KMS-11 (cell line): Measurements from ENCODE around the gene KLKB1.

Experiments
- H2AFZ ChIP-seq: fragments of 200-600 bp; sonication (generic); 2 replicates; pipeline ENCODE4 v1.6.1; 2016; ENCODE audit warnings: antibody characterized with exemption, mixed run types, low read depth
- H3K27ac ChIP-seq: fragments of 200-600 bp; sonication (generic); 2 replicates; pipeline ENCODE4 v1.6.1; 2016; ENCODE audit warnings: mild to moderate bottlenecking, mixed run types
- H3K27me3 ChIP-seq: fragments of 200-600 bp; sonication (generic); 2 replicates; pipeline ENCODE4 v1.6.1; 2017; ENCODE audit warnings: mild to moderate bottlenecking, low read depth, mixed run types, moderate library complexity; ENCODE audit not compliant: insufficient read depth
- H3K36me3 ChIP-seq: fragments of 200-600 bp; sonication (generic); 2 replicates; pipeline ENCODE4 v1.6.1; 2017; ENCODE audit warnings: mild to moderate bottlenecking, mixed run types; ENCODE audit not compliant: insufficient read depth
- H3K4me1 ChIP-seq: fragments of 200-600 bp; sonication (generic); 2 replicates; pipeline ENCODE4 v1.6.1; 2016; ENCODE audit warnings: mild to moderate bottlenecking, low read depth, mixed run types; ENCODE audit not compliant: poor library complexity, severe bottlenecking
- H3K4me2 ChIP-seq: fragments of 200-600 bp; sonication (generic); 2 replicates; pipeline ENCODE4 v1.7.0; 2016; ENCODE audit warnings: mild to moderate bottlenecking, mixed run types
- H3K4me3 ChIP-seq: fragments of 200-600 bp; sonication (generic); IDR thresholded peaks from 2 replicates; pipeline ENCODE4 v1.6.1; 2017; ENCODE audit warnings: low read depth, low read length, mixed read lengths; ENCODE audit not compliant: insufficient read depth
- H3K79me2 ChIP-seq: fragments of 200-600 bp; sonication (generic); 2 replicates; pipeline ENCODE4 v1.6.1; 2016; ENCODE audit warnings: low read depth, mixed run types; ENCODE audit not compliant: insufficient read depth
- H3K9ac ChIP-seq: fragments of 200-600 bp; sonication (generic); 2 replicates; pipeline ENCODE4 v1.6.1; 2016; ENCODE audit warnings: mild to moderate bottlenecking, mixed run types
- H4K20me1 ChIP-seq: fragments of 200-600 bp; sonication (generic); 2 replicates; pipeline ENCODE4 v1.6.1; 2016; ENCODE audit warnings: mild to moderate bottlenecking, mixed run types; ENCODE audit not compliant: insufficient read depth
- CTCF ChIP-seq: fragments of 200-600 bp; sonication (generic); conservative IDR thresholded peaks from 2 replicates; pipeline ENCODE4 v1.6.1; 2017; ENCODE audit warnings: low read depth, mild to moderate bottlenecking, antibody characterized with exemption, low read length, moderate library complexity, mixed read lengths

KLKB1 gene

GRCh38 chr4:186307497-186307896, 80.2 kb downstream of the KLKB1 start:
- Histone ChIP-seq H3K9ac (no peak overlapping the region), H3K27ac (no peak overlapping the region), H3K4me3 (no peak overlapping the region), H3K36me3 (no peaks in the 10 kb centered on the region), H3K4me1 (no peaks in the 10 kb centered on the region), H3K4me2 (no peak overlapping the region), H3K79me2 (no peaks in the 10 kb centered on the region), H2AFZ (no peak overlapping the region), H3K27me3 (no peaks in the 10 kb centered on the region), H4K20me1 (no peaks in the 10 kb centered on the region)
- no peak for TF ChIP-seq CTCF

- Histone ChIP-seq H3K4me2 (no peak overlapping the region), H3K4me3 (no peak overlapping the region), H2AFZ (no peak overlapping the region), H3K4me1 (no peaks in the 10 kb centered on the region), H3K79me2 (no peaks in the 10 kb centered on the region), H4K20me1 (no peaks in the 10 kb centered on the region), H3K27me3 (no peaks in the 10 kb centered on the region), H3K9ac (no peak overlapping the region), H3K27ac (no peak overlapping the region), H3K36me3 (no peaks in the 10 kb centered on the region)
- TF ChIP-seq CTCF: no peak
Observed at GRCh38 chr4:186307916-186308315, 80.6 kb downstream of the KLKB1 start.
